Fibroblast of skin of scalp (primary cell): ENCODE data around the gene NECTIN4. TPM values are rescaled to one million over a fixed set of nuclear protein-coding genes. Genes with fewer than 3 reads are reported as not detected.
A peak's percentile ranks its signal among the peaks of the same experiment; 100 is the strongest.
"Not testable (repeated sequence)": the region's sequence is repeated elsewhere in the genome, so short reads cannot be mapped to it uniquely, and the experiment has no call there.

Experiments used
- DNase-seq: peaks from one replicate; pipeline ENCODE4 v3.0.0-alpha.2; 2013
- polyA plus RNA-seq, 2 experiments: library from polyadenylated mRNA; unstranded; fragments of 120-200 nt; gene quantifications; one replicate each; pipeline ENCODE4 v1.2.1, GENCODE V29; 2013; ENCODE audit not compliant: insufficient read length in 2 of 2

The NECTIN4 gene
- polyA plus RNA-seq (2013, experiment 1 of 2; ENCODE audit: insufficient read length), result 0.07 TPM
- 0.26 TPM for polyA plus RNA-seq (2013, experiment 2 of 2; ENCODE audit: insufficient read length)

GRCh38 chr1:161089251-161089924, at the start of gene NECTIN4:
NECTIN4 (minus strand) TSS chr1:161089558; CDS start chr1:161089296, 262 bp downstream.
- DNase-seq, result no peak

- no peak for DNase-seq
These were observed 49.1 kb upstream of the NECTIN4 start for GRCh38 chr1:161138431-161138830.

- no peak for DNase-seq
These were observed 48.5 kb upstream of the NECTIN4 start for GRCh38 chr1:161137881-161138280.

GRCh38 chr1:161133220-161133740, 43.9 kb upstream of the NECTIN4 start:
- DNase-seq, result no peak

GRCh38 chr1:161132410-161133219, 43.3 kb upstream of the NECTIN4 start, which contains the start of gene DEDD:
DEDD (minus strand) TSS chr1:161132667; CDS start chr1:161124462, 8,205 bp downstream.
- peak; percentile 98 for DNase-seq

GRCh38 chr1:161131523-161132409, 42.4 kb upstream of the NECTIN4 start:
- no peak for DNase-seq

- DNase-seq, result no peak
These were observed 40.9 kb upstream of the NECTIN4 start for GRCh38 chr1:161130266-161130665.

- no peak for DNase-seq
These were observed 39.4 kb upstream of the NECTIN4 start for GRCh38 chr1:161128591-161129420.

- no peak for DNase-seq
These were observed 38.3 kb upstream of the NECTIN4 start for GRCh38 chr1:161127649-161128048.

GRCh38 chr1:161122967-161123366, 33.6 kb upstream of the NECTIN4 start:
- DNase-seq, result no peak

- no peak for DNase-seq
These were observed 32.5 kb upstream of the NECTIN4 start for GRCh38 chr1:161121834-161122233.

GRCh38 chr1:161121042-161121650, 31.8 kb upstream of the NECTIN4 start:
- no peak for DNase-seq

GRCh38 chr1:161119092-161119903, 29.9 kb upstream of the NECTIN4 start:
- DNase-seq, result peak; percentile 72

- peak; percentile 78 for DNase-seq
These were observed 28.6 kb upstream of the NECTIN4 start, which contains the start of the genes NIT1 and PFDN2 for GRCh38 chr1:161117759-161118581. NIT1 (plus strand) TSS chr1:161118105; CDS start chr1:161118177, 72 bp downstream. PFDN2 (minus strand) TSS chr1:161118037; CDS start chr1:161118026, 11 bp downstream.

GRCh38 chr1:161115961-161116360, 26.6 kb upstream of the NECTIN4 start:
- DNase-seq, result not testable (repeated sequence)

- peak; percentile 51 for DNase-seq
These were observed 25.9 kb upstream of the NECTIN4 start for GRCh38 chr1:161115132-161115711.

- DNase-seq, result no peak
These were observed 25.2 kb upstream of the NECTIN4 start for GRCh38 chr1:161114556-161114955.

- DNase-seq, result no peak
These were observed 24.6 kb upstream of the NECTIN4 start for GRCh38 chr1:161113915-161114314.
